HG02938 (cell line): ENCODE data around the gene THUMPD3.
A peak's percentile ranks its signal among the peaks of the same experiment; 100 is the strongest.

Experiments
- ATAC-seq: cut with Tn5 transposase; IDR thresholded peaks from one replicate; pipeline ENCODE4 v1.9.1; 2021; ENCODE audit warnings: mild to moderate bottlenecking, moderate library complexity; ENCODE audit not compliant: unreplicated experiment

Gene THUMPD3

DNA sequence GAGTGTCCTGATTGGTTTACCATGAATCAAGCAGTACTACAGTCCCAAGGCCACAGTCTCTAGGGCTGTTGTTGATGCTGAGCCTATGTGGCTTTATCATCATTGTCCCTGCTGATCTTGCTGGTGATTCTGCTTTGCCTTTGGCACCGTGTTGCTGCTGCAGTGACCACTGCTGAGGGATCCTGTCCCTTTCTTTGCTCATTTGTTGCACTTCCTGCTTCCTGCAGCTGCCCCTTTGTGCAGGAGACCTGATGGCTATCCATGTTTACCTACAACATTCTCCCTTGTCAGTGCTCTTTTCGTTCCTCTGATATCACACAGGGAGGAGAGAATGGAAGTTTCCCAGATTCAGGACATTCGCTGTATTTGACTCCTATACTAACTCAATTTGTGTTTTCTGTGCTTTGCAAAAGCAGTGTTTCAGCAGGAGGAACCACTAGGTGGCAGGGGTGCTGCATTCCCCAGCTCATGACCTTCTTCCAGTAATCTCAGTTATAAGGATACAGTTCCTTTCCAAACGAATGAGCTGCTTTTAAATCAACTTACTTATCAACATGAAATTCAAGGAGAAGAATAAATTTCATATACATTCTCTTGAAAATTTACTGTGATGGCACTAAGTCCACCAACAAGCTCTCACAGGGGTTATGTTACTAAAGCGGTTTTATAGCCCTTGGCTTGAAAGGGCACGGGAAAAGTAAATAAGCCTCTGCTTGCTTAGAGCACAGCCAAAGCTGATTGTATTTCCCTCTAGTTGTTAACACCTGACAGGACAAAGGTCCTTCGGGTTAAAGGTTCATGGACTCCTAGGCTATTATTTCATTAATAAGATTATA is 9.7 kb upstream of the THUMPD3 start:
- no peak for ATAC-seq

DNA sequence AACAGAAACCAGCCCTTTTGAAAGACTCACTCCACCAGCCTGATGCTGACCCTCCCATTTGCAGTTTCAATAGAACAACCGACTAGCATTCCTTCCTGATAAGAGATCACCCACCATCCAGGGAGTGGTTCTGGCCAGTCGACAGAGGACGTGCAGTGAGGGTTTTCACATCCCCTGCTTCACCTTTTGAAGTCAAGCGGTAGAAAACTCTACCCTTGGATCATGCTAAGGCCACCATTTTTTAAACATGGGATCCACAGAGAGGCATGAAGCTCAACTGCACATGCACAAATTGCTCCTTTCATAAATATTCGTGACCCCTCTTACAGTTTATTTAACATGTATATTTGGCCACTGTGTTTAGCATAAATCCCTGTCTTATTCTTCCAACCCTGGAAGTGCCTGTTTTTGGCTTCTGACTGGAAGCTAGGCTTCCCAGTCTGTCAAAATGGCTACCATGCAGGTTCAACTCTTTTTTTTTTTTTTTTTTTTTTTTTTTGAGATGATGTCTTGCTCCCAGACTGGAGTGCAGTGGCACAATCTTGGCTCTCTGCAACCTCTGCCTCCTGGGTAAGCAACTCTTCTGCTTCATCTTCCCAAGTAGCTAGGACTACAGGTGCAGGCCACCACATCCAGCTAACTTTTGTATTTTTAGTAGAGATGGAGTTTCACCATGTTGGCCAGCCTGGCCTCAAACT is 1.0 kb upstream of the THUMPD3 start:
- ATAC-seq: no peak

DNA sequence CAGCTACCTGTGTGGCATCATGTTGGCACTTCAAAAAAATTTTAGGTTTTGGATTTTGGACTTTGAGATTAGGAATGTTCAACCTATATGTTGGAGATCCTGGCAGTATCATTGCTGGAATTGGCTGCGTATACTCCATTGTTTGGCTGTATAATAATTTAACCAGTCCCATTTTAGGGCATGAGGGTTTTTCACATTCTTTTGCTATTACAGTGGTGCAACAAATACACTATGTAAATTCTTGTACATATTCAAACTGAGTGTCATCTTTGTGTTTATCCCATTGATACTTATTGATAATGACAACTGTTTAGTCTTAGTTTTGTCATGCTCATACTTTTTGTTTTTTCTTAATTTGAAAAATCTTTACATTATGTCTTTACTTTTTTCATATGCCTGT is 6.7 kb downstream of the THUMPD3 start:
- no peak for ATAC-seq

DNA sequence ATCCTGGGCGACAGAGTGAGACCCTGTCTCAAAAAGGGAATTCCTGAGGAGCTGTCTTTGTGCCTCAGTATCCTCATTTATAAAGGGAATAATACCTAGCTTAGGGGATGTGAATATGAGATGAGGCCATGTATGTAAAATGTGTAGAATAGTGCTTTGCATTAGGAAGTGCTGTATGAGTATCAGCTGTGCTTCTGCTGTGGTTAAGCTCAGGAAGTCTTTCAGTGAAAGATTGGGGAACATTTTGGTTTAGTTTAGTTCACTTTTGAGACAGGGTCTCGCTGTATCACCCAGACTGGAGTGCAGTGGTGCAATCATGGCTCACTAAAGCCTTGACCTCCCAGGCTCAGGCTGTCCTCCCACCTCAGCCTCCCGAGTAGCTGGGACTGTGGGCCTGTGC is 10.6 kb downstream of the THUMPD3 start:
- no peak for ATAC-seq

- ATAC-seq: no peak
Observed at GRCh38 chr3:9377981-9378380, 15.1 kb downstream of the THUMPD3 start.

- ATAC-seq: no peak
Observed at GRCh38 chr3:9379327-9379726, 16.5 kb downstream of the THUMPD3 start.

DNA sequence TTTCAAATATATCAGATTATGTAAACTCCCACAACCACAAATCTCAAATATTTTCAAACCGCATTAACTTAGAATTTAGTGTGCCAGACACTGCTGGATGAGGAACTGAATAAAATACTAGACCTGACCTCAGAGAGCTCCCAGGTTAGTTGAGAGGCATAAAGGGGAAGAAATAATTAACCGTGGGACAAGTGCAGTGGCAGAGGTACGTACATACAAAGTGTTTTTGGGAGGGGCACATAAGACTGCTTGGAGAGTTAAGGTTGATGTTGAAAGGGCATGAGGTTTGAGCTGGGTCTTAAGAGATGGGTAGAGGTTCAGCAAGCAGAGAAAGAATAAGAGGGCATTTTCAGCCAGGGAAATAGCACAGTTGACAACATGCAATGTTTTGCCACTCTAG is 17.2 kb downstream of the THUMPD3 start:
- ATAC-seq: no peak

DNA sequence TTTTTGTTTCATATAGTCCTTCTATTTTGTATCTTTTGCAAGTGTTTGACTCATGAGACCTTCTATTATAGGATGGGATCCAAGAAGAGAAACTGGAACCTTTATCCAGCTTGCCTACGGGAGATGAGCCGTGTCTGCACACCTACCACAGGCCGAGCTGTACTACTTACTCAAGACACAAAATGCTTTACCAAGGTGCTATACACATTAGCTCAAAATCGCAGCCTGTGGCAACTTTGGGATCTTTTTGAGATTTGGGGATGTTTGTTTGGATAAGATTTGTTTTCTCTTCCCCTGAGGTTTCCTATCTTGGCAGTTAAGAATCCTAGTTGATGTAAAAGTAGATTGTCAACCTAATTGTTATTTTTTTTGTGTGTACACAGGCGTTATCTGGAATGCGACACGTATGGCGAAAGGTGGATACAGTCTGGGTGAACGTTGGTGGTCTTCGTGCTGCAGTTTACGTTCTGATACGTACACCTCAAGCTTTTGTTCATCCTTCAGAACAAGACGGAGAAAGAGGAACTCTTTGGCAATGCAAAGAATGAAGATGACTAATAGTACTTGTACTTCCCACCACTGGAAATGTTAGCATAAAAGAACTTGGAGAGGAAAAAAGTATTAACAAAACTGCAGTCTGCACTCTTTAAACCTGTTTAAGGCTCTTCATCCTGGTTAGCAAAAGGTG is 21.4 kb downstream of the THUMPD3 start:
- ATAC-seq: no peak

GRCh38 chr3:9385187-9386077 is 22.6 kb downstream of the THUMPD3 start:
- no peak for ATAC-seq

- no peak for ATAC-seq
Observed at GRCh38 chr3:9386078-9386459, 23.2 kb downstream of the THUMPD3 start.

DNA sequence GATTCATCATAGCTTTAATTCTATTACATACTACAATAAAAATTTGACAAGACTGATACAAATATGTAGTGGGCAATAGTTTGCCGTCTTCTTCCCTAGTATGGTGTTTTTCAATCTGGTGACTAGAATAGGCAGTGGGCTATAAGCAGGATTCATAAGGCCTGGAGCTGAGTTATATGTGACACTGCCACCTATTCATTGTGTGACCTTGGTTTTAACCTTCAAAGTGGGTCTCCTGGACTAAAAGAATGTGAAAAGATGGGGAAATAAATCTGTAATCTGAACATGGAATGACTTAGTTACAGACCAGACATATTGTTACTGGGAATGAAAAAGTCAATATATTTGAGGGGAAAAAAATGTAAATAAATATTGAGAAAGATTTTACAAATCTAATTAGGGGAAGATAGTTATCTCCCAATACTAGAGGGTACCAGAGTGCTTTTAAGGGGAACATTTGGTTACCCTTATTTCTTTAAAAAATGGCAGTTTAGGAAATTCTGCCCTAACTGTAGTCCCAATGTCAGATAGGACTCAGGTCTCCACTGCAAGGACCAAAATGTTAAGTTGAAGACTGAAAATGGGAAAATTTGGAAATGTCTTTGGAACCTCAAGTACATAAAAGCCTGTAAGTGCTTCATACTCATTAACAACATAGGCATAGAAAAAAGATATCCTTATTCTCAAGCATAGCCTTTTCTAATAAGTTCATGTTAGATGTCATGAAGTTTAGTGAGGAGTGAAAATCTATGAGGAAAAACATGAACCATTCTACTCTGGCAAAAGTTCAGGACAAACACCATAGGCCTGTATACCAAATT is 23.9 kb downstream of the THUMPD3 start:
- no peak for ATAC-seq

GRCh38 chr3:9387322-9387655 is 24.4 kb downstream of the THUMPD3 start:
- no peak for ATAC-seq

GRCh38 chr3:9388142-9388541 is 25.3 kb downstream of the THUMPD3 start:
- ATAC-seq: no peak

DNA sequence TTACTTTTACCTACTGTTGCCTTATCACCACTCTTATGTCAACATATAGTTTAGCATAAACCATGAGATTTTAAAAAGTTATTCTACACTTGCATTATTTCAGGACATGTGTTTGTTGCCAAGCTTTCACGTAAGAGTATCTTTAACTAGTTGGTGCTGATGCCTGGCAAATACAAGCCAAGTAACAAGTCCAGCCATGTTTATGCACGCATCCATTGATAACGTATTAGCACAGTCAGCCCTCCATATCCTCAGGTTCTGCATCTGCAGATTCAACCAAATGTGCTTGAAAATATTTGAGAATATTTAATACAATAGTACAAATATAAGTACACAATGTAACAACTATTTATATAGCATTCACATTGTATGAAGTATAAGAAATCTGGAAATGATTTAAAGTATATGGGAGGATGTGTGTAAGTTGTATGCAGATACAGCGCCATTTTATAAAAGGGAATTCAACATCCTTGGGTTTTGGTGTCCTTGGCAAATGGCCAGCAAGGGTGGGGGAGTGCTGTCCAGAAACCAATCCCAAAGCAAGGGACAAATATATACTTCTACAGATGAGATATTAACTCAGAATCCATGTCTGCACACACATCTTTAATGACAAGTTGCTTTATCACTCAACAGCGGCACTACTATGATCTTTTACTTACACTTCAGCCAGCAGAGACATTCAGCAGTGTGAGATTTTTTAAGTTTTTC is 25.9 kb downstream of the THUMPD3 start:
- ATAC-seq: no peak

- no peak for ATAC-seq
Observed at GRCh38 chr3:9390265-9390888, 27.5 kb downstream of the THUMPD3 start.

- no peak for ATAC-seq
Observed at GRCh38 chr3:9392041-9392440, 29.2 kb downstream of the THUMPD3 start.

DNA sequence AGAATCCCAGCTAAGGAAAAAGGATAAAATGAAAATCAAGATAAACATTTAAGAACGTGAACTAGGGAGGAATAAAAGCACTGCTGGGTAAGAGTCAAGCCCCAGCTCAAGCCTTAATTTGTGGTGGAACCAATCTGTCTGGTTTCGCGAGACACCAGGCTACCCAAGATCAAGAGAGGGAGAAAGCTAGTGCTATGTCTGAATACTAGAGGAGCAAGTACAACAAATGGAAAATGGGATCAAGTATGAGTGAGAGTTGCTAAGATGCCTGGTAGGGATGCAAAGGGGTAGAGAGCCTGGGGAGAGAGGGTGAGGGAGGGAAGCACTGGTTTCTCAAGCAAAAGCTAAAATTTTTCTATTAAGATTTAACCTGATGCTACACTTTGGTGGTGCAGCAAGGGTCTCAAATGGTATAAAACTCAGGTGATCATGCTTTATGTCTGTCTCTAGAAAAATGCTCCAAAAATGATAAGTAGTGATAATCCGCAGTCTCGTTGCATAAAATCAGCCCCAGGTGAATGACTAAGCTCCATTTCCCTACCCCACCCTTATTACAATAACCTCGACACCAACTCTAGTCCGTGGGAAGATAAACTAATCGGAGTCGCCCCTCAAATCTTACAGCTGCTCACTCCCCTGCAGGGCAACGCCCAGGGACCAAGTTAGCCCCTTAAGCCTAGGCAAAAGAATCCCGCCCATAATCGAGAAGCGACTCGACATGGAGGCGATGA is 32.9 kb downstream of the THUMPD3 start:
- no peak for ATAC-seq

DNA sequence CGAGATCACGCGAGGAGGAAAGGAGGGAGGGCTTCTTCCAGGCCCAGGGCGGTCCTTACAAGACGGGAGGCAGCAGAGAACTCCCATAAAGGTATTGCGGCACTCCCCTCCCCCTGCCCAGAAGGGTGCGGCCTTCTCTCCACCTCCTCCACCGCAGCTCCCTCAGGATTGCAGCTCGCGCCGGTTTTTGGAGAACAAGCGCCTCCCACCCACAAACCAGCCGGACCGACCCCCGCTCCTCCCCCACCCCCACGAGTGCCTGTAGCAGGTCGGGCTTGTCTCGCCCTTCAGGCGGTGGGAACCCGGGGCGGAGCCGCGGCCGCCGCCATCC is 33.4 kb downstream of the THUMPD3 start:
- ATAC-seq: peak; percentile 32
